ENCODE data around the gene TAS2R60.
"Not testable (repeated sequence)": the region's sequence is repeated elsewhere in the genome, so short reads cannot be mapped to it uniquely, and the experiment has no call there.

Gene TAS2R60, protein sequence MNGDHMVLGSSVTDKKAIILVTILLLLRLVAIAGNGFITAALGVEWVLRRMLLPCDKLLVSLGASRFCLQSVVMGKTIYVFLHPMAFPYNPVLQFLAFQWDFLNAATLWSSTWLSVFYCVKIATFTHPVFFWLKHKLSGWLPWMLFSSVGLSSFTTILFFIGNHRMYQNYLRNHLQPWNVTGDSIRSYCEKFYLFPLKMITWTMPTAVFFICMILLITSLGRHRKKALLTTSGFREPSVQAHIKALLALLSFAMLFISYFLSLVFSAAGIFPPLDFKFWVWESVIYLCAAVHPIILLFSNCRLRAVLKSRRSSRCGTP

DNA sequence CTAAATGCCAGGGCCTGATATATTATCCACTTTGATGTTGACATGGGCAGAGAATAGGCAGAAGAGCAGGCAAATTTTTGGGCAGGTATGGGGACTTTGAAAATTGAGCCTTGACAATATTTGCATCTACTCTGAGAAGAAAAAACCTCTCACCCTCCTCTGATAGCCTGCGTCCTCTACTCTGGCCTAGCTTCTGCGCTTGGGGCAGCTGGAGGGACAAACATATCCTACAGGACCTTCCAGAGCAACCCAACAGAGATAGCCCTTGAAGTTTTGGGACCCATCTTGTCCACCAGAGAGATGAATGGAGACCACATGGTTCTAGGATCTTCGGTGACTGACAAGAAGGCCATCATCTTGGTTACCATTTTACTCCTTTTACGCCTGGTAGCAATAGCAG, at the start of gene TAS2R60:
TAS2R60 (plus strand) TSS at position 301 of the 400 bp plus-strand sequence; CDS start at position 301, 0 bp downstream.
- no peak for DNase-seq

DNA sequence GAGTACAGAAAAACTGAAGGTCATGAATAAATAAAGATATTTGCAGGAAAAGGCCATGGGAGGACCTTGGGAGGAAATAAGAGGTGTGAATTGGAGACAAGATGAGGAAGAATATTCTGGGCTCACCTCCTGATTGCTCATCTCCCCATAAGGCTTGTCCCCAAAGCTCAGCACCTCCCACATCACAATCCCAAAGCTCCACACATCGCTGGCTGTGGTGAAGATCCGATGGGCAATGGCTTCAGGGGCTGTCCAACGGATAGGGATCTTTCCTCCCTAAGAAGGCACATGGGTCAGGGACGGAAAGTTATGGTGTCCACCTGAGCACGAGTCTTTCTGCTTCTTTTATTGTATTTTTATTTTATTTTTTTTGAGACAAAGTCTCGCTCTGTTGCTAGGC, 49.2 kb upstream of the TAS2R60 start:
- DNase-seq = no peak

DNA sequence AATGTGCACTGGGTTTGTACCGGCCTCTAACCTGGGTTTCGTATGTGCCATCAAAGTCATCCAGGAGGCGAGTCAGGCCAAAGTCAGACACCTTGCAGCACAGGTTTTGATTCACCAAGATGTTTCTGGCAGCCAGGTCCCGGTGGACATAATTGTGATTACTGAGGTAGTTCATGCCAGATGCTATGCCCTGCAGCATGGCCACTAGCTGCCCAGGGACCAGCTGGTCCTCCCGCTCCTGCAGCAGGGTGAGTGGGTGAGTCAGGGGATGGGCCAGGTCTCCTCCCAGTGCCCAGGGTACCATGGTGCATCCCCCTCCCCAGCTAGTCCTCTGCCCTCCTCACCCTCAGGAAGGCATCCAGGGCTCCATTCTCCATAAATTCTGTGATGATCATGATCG, 48.5 kb upstream of the TAS2R60 start:
- DNase-seq = no peak

DNA sequence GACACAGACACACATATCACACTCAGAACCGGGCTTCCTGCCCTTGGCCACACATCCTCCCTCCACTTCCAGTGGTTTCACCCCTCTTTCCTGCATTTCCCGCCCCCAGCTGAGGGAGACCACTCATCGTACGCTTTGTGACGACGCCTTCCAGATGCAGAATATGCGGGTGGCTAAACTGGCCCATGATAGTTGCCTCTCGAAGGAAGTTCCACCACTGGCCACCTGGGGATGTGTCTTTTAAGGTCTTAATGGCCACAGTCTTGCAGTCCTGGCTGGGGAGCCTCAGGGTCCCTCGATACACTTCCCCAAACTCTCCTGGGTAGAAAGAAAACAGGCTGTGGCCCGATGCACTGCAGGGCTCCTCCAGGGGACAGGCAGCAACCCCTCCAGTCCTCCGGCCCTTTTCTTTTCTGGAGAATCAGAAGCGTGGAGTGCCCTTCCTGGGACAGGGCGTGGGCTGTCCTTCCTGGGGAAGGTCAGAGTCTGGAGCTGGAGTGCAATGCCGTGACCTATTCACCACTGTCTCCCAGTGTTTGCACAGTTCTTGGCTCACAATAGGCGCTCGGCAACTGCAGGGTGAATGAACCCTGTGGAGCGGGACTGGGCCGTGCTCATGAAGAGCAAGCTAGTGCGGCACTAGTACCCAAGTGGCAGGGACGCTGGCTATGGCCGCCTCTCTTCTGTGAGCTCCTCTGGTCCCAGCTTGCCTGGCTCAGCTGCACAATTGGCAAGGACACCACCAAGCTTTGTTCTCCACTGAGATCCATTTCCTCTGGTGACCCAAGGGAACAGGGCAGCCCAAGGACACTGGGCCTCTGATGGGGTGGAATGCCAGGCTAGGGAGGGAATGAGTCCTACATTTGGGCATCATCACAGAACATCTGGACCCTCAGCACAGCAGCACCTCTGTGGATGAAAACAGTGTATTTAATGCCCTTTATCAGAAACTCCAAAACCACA, 47.8 kb upstream of the TAS2R60 start:
- DNase-seq = no peak

DNA sequence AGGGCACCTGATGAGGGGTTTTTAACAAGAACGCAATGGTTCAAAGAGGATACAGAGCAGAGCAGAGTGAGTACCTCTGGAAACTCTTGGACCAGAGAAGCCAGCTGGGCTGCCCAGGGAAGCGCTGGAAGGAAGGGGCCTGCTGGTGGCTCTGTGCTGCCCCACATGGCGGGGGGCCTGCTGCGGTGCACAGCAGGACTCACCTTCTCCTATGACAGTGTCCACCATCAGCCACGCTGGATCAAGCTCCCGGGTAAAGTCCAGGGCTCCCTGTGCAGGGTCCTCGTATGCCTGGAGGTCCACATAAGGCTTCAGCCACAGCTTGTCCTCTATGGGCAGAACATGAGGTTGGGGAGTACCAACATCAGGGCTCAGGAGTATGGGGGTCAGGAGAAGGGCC, 47.1 kb upstream of the TAS2R60 start:
- no peak for DNase-seq

DNA sequence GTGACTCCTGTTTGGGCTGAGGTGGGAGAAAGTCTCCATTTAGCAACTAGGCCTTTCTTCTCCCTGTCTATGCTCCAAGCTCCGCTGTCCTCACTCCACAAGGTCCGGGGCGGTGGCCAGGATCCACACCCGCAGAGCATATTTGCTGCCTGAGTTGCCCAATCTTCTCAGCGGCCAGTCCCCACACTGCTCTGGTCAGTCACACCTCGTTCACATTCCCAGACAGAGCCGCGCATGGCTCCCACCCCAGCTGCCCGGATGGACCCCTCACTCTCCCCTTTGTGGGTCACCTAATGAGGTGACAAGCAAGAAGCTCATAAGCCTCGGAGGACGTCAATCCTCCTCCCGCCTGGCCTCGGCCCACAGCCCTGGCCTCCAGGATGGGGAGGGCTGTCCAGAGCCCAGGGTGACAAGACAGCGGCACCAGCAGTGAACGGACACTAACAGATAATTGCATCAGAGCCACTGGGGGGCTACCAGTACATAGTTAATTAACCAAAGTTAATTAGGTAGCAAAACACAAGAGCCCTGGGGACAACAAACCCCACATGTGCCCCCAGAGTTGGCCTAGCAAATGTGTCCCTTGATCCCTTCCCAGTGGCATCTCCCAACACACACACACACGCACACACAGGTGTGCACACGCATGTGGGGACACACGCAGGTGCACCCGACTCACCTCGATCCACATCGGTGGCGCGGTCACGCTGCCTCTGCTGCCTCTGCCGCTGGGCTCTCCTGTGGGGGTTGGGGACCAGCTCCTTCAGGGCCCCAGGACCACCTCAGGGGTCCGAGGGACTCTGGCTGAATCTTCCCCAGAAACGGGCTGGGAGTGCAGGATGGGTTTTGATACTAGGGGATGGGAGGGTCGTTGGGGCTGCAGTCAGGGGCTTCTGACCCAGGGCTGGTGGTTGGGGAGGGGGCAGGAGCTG, 46.4 kb upstream of the TAS2R60 start:
- no peak for DNase-seq

DNA sequence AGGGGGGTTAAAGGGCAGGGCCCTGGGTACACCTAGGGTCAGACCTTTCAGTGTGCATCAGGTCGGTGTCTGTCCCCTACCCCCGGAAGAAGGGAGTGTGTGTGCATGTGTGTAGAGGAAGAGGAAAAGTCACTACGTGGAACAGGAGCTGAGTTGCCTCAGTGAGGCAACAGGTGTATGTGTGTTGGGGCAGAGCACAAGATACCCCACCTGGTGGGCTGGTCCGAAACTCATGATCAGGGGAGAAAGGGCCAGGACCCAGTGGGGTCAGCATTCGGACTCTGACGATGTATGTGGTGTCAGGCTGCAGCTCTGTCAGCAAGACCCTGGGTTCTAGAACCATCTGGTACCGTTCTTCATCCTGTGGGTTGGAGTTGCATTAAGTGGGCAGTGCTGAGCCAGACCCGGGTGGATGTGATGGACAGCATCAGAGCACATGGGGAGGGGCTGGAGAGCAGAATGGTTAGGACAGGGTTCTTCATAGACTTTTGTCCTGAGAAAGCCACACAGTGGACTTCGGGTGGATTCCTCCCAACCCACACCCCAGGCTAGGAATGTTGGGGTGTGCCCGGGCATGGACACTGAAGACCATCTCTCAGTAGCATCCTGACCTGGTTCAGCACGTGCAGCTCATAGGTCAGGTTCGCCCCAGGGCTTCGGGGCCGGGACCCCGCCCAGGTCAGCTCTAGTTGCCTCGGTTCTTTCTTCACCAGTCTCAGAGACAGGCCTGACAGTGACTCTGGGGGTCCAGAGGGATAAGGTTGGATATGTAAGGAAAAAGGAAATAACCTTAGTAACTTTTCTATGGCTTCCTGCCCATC, 45.3 kb upstream of the TAS2R60 start:
- DNase-seq = no peak

DNA sequence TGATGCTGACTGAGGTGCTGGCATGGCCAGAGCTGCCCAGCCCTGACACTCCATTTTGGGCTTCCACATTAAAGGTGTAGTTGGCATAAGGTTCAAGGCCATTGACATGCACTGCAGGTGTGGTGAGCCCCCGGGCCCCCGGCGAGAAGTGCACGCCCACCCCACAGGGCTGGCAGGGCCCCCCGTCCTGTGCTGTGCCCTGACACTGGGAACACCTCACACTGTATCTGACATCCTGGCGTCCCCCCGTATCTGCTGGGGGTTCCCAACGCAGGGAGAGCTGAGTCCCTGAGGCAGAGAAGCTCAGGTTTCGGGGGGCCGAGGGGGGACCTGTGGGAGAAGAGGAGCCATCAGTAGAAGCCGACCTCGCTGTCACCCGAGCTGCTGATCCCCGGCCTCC, 44.6 kb upstream of the TAS2R60 start:
- no peak for DNase-seq

DNA sequence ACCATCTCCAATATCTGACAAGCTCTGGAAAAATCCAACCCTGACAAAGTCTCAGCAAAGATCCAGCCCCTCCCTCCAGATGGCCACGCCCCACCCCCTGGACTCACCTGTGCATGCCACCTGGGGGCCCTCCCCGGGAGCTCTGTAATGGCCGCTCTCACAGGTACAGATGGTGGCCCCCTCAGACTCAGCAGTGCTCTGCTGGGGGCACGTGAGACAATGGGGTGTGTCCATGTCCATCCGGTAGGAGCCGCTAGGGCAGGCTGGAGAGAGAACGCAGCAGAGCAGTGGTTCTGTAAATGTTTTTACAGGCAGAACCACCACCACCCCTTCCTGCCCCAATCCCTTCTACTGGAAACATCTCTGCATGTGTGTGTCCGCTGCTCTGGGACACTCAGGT, 44.1 kb upstream of the TAS2R60 start:
- DNase-seq = no peak

DNA sequence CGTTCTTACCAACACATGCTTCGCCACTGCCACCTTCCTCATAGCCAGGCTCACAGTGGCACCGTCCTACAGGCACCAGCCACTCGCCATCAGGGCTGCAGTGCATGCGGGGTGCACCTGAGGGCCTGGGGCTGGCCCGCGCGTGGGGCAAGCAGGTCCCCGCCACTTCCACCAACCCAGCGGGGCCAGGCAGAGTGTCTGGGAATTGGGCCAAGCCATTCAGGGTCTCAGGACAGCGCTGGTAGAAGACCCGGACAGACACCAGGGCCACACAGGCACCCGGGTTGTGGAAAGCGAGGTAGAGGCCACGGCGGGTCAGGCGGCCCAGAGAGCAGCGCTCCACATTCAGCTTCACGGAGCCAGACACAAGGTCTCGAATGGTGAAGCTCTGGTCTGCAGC, 43.6 kb upstream of the TAS2R60 start:
- no peak for DNase-seq

DNA sequence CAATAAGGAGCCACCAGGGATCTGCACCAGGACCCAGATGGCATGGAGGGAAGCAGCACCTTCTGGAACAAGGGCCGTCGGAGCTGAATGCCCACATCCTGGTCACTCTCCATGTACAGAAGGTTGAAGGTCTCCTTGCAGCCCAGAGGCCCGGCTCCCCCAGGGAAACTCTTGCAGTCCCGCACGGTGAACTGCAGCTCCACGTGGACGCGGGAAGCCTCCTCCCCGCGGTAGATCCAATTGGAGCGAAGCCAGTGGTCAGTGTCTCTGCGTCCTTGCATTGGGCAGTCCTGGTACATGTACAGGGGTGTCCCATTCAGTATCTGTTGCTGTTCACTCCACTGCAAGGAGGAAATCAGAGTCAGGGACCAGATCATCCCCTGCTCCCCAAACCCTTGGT, 42.0 kb upstream of the TAS2R60 start:
- DNase-seq = no peak

DNA sequence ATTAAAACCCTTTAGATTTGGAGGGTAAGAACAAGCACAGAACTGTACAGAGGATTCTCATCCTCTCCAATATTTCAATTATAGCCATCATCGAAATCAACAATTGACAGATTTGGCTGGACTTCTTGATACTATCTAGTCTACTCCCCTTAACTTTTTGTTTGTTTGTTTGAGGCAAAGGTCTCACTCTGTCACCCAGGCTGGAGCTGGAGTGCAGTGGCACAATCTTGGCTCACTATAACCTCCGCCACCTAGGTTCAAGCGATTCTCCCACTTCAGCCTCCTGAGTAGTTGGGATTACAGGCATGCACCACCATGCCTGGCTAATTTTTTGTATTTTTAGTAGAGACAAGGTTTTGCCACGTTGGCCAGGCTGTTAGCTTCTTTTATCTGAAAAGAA, 41.0 kb upstream of the TAS2R60 start:
- DNase-seq = not testable (repeated sequence)

DNA sequence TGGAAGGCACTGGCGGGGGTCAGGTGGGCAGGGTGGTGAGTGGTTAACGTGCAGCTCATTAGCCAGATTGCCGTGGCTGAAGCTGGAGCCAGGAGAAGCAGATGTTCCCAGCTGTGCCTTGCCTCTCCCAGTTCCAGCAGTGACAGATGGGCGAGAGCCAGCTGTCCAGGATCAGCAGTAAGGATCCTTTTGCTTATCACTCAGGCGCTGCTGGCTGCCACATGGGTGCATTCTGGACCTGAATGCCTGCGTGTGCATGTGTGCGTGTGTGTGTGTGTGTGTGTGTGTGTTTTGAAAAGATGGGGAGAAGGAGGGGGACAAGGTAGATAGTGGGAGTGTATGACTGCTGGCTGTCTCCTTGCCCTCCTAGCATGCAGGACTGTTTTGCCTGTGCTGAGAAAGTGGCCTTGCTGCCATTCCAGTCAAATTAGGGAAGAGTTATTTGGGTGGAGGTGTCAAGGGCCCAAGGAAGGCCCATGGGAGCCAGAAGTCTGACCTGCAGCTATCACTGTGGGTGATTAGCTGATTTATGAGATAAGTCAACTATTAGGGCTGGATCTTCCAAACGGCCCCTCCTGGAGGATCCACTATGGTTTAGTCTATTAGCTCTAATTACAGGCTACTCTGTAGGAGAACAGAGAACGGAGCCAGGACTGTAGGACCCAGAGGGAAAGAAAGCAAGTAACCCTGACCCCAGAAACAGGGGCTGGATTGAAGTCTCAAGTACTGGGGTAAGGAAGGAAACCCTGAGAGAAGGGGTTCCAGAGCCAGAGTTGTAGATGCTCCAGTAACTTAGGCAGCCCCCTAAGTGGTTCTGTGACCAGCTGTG, 37.9 kb upstream of the TAS2R60 start:
- DNase-seq = no peak

DNA sequence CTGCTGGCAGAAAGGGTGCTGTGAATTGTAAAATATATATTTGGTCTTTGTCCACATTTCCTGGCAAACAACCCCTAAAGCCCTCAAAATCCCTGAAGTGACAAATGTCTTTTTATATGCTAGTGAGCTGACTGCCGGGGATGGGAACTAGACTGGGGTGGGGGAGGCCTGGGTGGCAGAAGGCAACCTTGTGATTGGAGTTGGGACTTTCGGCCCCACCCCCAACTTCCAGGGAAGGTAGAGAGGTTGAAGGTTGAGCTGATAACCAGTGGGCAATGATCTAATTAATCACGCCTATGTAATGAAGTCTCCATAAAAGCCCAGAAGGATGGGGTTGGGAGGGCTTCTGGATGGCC, 37.3 kb upstream of the TAS2R60 start:
- DNase-seq = no peak

DNA sequence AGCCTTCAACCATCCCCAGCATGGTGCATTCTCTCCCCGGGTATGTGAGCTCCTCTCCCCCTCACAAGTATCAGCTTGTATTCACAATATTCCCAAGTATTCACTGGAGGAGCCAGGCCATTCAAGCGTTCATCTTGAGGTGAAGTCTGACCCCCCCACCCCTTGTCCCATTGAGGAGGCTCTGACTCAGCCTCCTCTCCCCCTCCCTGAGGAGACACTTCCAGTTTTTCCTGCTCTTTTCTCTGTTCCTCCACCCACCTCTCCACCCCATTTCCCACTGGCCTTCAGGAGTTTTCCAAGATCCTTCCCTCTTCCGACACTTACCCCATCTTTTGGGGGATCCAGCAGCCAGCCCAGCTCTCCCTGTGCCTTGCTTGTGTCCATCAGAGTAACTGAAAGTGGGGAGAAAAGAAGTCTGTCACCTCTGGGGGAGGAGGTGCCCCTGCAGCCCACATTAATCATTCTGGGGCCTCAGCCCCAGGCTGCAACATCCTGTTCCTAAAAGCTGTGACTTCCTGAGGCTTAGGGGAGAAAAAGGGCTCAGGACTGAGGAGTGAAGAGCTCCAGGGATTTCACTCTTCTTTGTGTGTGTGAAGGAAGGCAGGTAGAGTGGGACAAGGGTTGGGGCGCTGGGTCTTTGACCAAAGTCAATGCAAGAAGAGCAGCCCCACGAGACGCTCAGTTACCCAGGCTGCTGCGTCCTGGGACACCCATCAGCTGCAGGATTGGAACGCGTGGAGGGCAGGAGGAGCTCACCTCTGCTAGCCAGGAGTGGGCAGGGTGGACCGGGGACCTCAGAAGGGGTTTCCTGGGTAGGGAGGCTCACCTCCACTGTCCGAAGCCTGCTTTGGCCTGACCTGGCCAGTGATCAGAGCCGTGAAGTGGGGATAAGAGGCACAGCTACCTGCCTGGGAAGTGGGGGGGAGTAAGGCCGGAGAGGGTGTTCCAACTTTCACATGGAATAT, 35.7 kb upstream of the TAS2R60 start:
- DNase-seq = peak in 1 of 2 experiments; percentile 23

DNA sequence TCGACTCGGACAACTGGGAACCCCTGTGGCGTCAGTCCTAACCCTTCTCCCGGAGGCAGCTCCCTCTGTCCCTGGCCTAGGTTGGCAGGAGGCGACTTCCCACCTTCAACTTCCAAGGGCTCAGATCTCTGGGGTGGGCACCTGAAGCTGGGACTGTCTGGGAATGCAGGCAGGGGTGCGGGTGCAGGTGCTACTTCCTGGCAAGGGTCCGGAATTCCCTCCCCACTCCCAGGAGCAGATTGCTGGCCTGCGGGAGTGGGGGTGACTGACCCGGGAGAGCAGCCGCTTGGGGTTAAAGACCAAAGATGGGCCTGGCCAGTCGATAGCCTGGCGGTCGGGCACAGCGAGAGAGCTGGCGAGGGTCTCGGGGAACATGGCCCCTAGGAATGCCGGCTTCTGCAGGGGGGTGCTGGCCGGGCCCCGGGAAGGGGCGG, 35.0 kb upstream of the TAS2R60 start:
- no peak for DNase-seq

DNA sequence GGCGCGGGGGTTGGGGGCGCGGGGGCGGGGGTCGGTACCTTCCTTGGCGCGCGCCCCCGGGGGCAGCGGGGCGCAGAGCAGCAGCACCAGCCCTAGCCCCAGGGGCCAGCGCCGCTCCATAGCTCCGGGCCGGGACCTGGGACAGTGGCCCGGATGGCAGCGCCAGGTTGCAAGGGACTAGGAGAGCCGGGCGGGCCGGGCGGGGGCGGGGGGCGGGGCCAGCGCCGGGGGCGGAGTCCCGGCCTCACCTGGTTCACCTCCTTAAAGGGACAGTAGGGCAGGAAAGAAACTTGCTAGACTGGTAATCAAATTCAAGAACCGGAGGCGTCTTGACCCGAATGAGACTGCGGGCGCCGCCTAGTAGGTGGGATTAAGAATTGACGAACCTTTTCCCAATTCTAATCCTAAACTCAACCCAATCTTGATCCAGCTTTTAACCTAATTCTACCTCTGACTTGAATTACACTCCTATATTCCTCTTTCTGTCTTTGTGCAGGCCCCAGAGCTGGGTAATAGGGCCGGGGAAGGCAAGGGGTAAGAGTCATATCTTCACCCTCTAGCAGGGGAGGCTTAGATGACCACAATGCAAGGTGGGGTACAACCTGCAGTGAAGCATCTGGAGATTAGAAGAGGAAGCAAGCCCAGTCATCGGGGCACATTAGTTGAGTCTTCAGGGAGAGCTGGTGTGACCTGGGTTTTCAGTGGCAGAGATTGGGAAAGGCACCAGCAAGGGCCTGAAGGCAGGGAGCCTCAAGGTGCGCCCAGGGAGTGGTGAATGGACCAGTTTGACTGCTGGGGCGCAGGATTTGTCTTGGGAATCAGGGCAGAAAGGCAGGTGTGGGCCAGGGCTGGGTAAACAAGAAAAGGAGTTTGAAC, 34.3 kb upstream of the TAS2R60 start, which contains the start of gene EPHA1:
EPHA1 (minus strand) TSS at position 171 of the 876 bp plus-strand sequence; CDS start at position 120, 51 bp downstream.
- DNase-seq = peak; percentile 39 to 59

DNA sequence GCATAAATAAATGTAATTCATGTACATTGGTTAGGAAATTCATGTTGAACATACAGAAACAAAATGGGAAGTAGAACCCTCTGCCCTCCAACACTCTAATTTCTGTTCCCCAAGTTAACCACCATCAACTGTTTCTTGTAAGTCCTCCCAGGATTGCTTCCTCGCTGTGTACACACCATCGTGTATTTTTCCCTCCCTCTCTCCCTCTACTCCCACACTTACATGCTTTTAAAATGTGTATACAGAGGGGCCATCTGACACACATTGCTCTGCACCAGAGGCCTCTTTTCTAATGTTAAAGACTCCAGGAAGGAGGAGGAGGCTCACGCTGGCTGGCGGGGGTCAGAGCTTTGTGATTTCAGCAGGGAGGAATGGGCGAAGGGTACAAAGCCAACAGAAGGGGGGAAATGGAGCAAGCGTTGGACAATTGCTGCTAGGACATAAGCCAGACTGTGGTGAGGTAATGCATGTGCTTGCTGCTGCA, 32.7 kb upstream of the TAS2R60 start:
- no peak for DNase-seq

Measured in stimulated activated CD4-positive, alpha-beta T cell treated with anti-CD3 and anti-CD28 coated beads, Interleukin-4, amount 100 ng/mL, for 4 hours (primary cell).